ENCODE results near the gene AUTS2. TPM values are rescaled to one million over a fixed set of nuclear protein-coding genes. Genes with fewer than 3 reads are reported as not detected.

The AUTS2 gene
- total RNA-seq, 2 experiments from 2014 or later, result 2.4 to 3.0 TPM

- Mint-ChIP-seq H3K27ac (no peak overlapping the region), H3K4me3 (no peak overlapping the region), H3K9me3 (ENCODE audit: low read depth) (no peaks in the 10 kb centered on the region), H3K36me3 (ENCODE audit: low read depth) (no peaks in the 10 kb centered on the region), H3K27me3 (peaks cover 3% of the 10 kb centered on the region), H3K4me1 (peaks cover 9% of the 10 kb centered on the region)
- CTCF ChIA-PET, result interaction anchor here (0.6 kb wide), 1 partner anchor 15 kb away, joined by 3 read pairs; no protein-coding TSS in a partner anchor
- POLR2A ChIA-PET, result interaction anchor here (0.7 kb wide), 1 partner anchor 186 kb away, joined by 3 read pairs; no protein-coding TSS in a partner anchor
- intact Hi-C loops (cut with DNase I, micrococcal nuclease), result no loop called here
- ATAC-seq, result no peak
- no peak for DNase-seq
These were observed 579.9 kb downstream of the AUTS2 start for GRCh38 chr7:70178211-70178610.

GRCh38 chr7:70178787-70179186 lies 580.5 kb downstream of the AUTS2 start:
- Mint-ChIP-seq H3K4me3 (no peak overlapping the region), H3K4me1 (peaks cover 9% of the 10 kb centered on the region), H3K36me3 (ENCODE audit: low read depth) (no peaks in the 10 kb centered on the region), H3K27me3 (peaks cover 3% of the 10 kb centered on the region), H3K9me3 (ENCODE audit: low read depth) (no peaks in the 10 kb centered on the region), H3K27ac (no peak overlapping the region)
- intact Hi-C loops (cut with DNase I, micrococcal nuclease), result no loop called here
- no peak for DNase-seq
- ATAC-seq, result no peak
- ChIA-PET CTCF (interaction anchor here (0.6 kb wide), 1 partner anchor 14 kb away, joined by 3 read pairs; no protein-coding TSS in a partner anchor), POLR2A (interaction anchor here (0.7 kb wide), 1 partner anchor 185 kb away, joined by 3 read pairs; no protein-coding TSS in a partner anchor)

- no peak for DNase-seq
- H3K9me3 Mint-ChIP-seq (ENCODE audit: low read depth), result no peaks in the 10 kb centered on the region
- H3K36me3 Mint-ChIP-seq (ENCODE audit: low read depth), result no peaks in the 10 kb centered on the region
- H3K27me3 Mint-ChIP-seq, result peaks cover 3% of the 10 kb centered on the region
- ATAC-seq, result no peak
- H3K4me1 Mint-ChIP-seq, result peaks cover 9% of the 10 kb centered on the region
- POLR2A ChIA-PET, result no interaction called here
- CTCF ChIA-PET, result no interaction called here
- H3K4me3 Mint-ChIP-seq, result no peak overlapping the region
- H3K27ac Mint-ChIP-seq, result no peak overlapping the region
- intact Hi-C loops (cut with DNase I, micrococcal nuclease), result no loop called here
These were observed 584.2 kb downstream of the AUTS2 start for GRCh38 chr7:70182521-70182920.

- Mint-ChIP-seq H3K4me1 (peaks cover 4% of the 10 kb centered on the region), H3K36me3 (ENCODE audit: low read depth) (no peaks in the 10 kb centered on the region), H3K9me3 (ENCODE audit: low read depth) (no peaks in the 10 kb centered on the region), H3K27me3 (peaks cover 3% of the 10 kb centered on the region), H3K4me3 (no peak overlapping the region), H3K27ac (no peak overlapping the region)
- ChIA-PET CTCF (no interaction called here), POLR2A (no interaction called here)
- no peak for DNase-seq
- intact Hi-C loops (cut with DNase I, micrococcal nuclease), result no loop called here
- no peak for ATAC-seq
These were observed 585.0 kb downstream of the AUTS2 start for GRCh38 chr7:70183278-70183677.

GRCh38 chr7:70188901-70189650 lies 590.8 kb downstream of the AUTS2 start:
- no peak for ATAC-seq
- no peaks in the 10 kb centered on the region for H3K4me1 Mint-ChIP-seq
- no peak overlapping the region for H3K27ac Mint-ChIP-seq
- no peaks in the 10 kb centered on the region for H3K27me3 Mint-ChIP-seq
- H3K36me3 Mint-ChIP-seq (ENCODE audit: low read depth), result no peaks in the 10 kb centered on the region
- no peaks in the 10 kb centered on the region for H3K9me3 Mint-ChIP-seq (ENCODE audit: low read depth)
- ChIA-PET CTCF (interaction anchor here (0.8 kb wide), 1 partner anchor 510 kb away, joined by 3 read pairs; no protein-coding TSS in a partner anchor), POLR2A (interaction anchor here (0.6 kb wide), 1 partner anchor 29 kb away, joined by 3 read pairs; no protein-coding TSS in a partner anchor)
- no peak for DNase-seq
- no peak overlapping the region for H3K4me3 Mint-ChIP-seq
- intact Hi-C loops (cut with DNase I, micrococcal nuclease), result no loop called here

GRCh38 chr7:70189776-70190175 lies 591.5 kb downstream of the AUTS2 start:
- Mint-ChIP-seq H3K27ac (no peak overlapping the region), H3K4me1 (no peaks in the 10 kb centered on the region), H3K36me3 (ENCODE audit: low read depth) (no peaks in the 10 kb centered on the region), H3K4me3 (no peak overlapping the region), H3K9me3 (ENCODE audit: low read depth) (no peaks in the 10 kb centered on the region), H3K27me3 (no peaks in the 10 kb centered on the region)
- ChIA-PET POLR2A (interaction anchor here (0.6 kb wide), 1 partner anchor 30 kb away, joined by 3 read pairs; no protein-coding TSS in a partner anchor), CTCF (interaction anchor here (0.8 kb wide), 1 partner anchor 509 kb away, joined by 3 read pairs; no protein-coding TSS in a partner anchor)
- intact Hi-C loops (cut with DNase I, micrococcal nuclease), result loop anchor here in 1 of 2 experiments (5.0 kb wide), 1 partner anchor 508 kb away; no protein-coding TSS in a partner anchor
- ATAC-seq, result no peak
- DNase-seq, result no peak

- ATAC-seq, result no peak
- H3K9me3 Mint-ChIP-seq (ENCODE audit: low read depth), result no peaks in the 10 kb centered on the region
- H3K27me3 Mint-ChIP-seq, result no peaks in the 10 kb centered on the region
- no peak for DNase-seq
- no peaks in the 10 kb centered on the region for H3K36me3 Mint-ChIP-seq (ENCODE audit: low read depth)
- no peaks in the 10 kb centered on the region for H3K4me1 Mint-ChIP-seq
- CTCF ChIA-PET, result no interaction called here
- no peak overlapping the region for H3K4me3 Mint-ChIP-seq
- POLR2A ChIA-PET, result no interaction called here
- intact Hi-C loops (cut with DNase I, micrococcal nuclease), result loop anchor here in 1 of 2 experiments (5.0 kb wide), 1 partner anchor 507 kb away; no protein-coding TSS in a partner anchor
- no peak overlapping the region for H3K27ac Mint-ChIP-seq
These were observed 592.0 kb downstream of the AUTS2 start for GRCh38 chr7:70190281-70190680.

- intact Hi-C loops (cut with DNase I, micrococcal nuclease), result loop anchor here in 1 of 2 experiments (5.0 kb wide), 1 partner anchor 504 kb away; no protein-coding TSS in a partner anchor
- ATAC-seq, result no peak
These were observed 595.2 kb downstream of the AUTS2 start for GRCh38 chr7:70193514-70193913.

GRCh38 chr7:70208236-70209063 lies 610.2 kb downstream of the AUTS2 start:
- POLR2A ChIA-PET, result no interaction called here
- Mint-ChIP-seq H3K27ac (no peak overlapping the region), H3K4me1 (no peaks in the 10 kb centered on the region), H3K36me3 (ENCODE audit: low read depth) (no peaks in the 10 kb centered on the region), H3K9me3 (ENCODE audit: low read depth) (no peaks in the 10 kb centered on the region), H3K4me3 (no peak overlapping the region), H3K27me3 (no peaks in the 10 kb centered on the region)
- intact Hi-C loops (cut with DNase I, micrococcal nuclease), result no loop called here
- DNase-seq (peak; percentile 3), ATAC-seq (peak; percentile 60)
- CTCF ChIA-PET, result no interaction called here

More at GRCh38 chr7:70193514-70193913, 595.2 kb downstream of the AUTS2 start:
- no peak for DNase-seq
- no peak overlapping the region for H3K4me3 Mint-ChIP-seq
- H3K4me1 Mint-ChIP-seq, result no peaks in the 10 kb centered on the region
- no peaks in the 10 kb centered on the region for H3K36me3 Mint-ChIP-seq (ENCODE audit: low read depth)
- H3K27ac Mint-ChIP-seq, result no peak overlapping the region
- no peaks in the 10 kb centered on the region for H3K9me3 Mint-ChIP-seq (ENCODE audit: low read depth)
- POLR2A ChIA-PET, result no interaction called here
- no peaks in the 10 kb centered on the region for H3K27me3 Mint-ChIP-seq
- CTCF ChIA-PET, result interaction anchor here (0.6 to 1.1 kb wide), 4 partner anchors 15 to 509 kb away, joined by 3 to 4 read pairs (median 3); no protein-coding TSS in a partner anchor

GRCh38 chr7:70210200-70210935 lies 612.1 kb downstream of the AUTS2 start:
- Mint-ChIP-seq H3K4me3 (no peak overlapping the region), H3K9me3 (ENCODE audit: low read depth) (no peaks in the 10 kb centered on the region), H3K27ac (no peak overlapping the region), H3K27me3 (no peaks in the 10 kb centered on the region), H3K4me1 (peaks cover under 1% of the 10 kb centered on the region), H3K36me3 (ENCODE audit: low read depth) (no peaks in the 10 kb centered on the region)
- ATAC-seq, result no peak
- intact Hi-C loops (cut with DNase I, micrococcal nuclease), result no loop called here
- no peak for DNase-seq
- CTCF ChIA-PET, result no interaction called here
- POLR2A ChIA-PET, result no interaction called here

- intact Hi-C loops (cut with DNase I, micrococcal nuclease), result no loop called here
- H3K4me1 Mint-ChIP-seq, result peaks cover 4% of the 10 kb centered on the region
- H3K27me3 Mint-ChIP-seq, result no peaks in the 10 kb centered on the region
- no peak overlapping the region for H3K4me3 Mint-ChIP-seq
- H3K9me3 Mint-ChIP-seq (ENCODE audit: low read depth), result no peaks in the 10 kb centered on the region
- CTCF ChIA-PET, result no interaction called here
- POLR2A ChIA-PET, result no interaction called here
- no peak for ATAC-seq
- no peaks in the 10 kb centered on the region for H3K36me3 Mint-ChIP-seq (ENCODE audit: low read depth)
- no peak overlapping the region for H3K27ac Mint-ChIP-seq
- no peak for DNase-seq
These were observed 612.6 kb downstream of the AUTS2 start for GRCh38 chr7:70210936-70211310.
